Cardiac fibroblast (primary cell): ENCODE results near the gene CC2D1A.

ENCODE experiments used
- DNase-seq, 2 donors: peaks; one replicate each; pipeline versions ENCODE4 v3.0.0 to v3.0.0-alpha.2; 2010; ENCODE audit warnings: low read depth in 2 of 2
- H3K4me3 ChIP-seq, 2 donors: replicated peaks in 1 of 2; 1 replicate in 1 of 2; 2 replicates in 1 of 2; pipeline ENCODE4 v1.5.1; 2011; ENCODE audit warnings: low read depth in 2 of 2, low read length in 2 of 2, mild to moderate bottlenecking in 2 of 2, moderate library complexity in 1 of 2
- CTCF ChIP-seq: IDR thresholded peaks from one replicate; pipeline ENCODE4 v1.5.1; 2011; ENCODE audit warnings: low read depth, mild to moderate bottlenecking, low read length, inconsistent platforms

Gene CC2D1A

GRCh38 chr19:13906521-13906904, 512 bp downstream of the CC2D1A start:
- DNase-seq: peak in 1 of 2 donors; percentile 9

GRCh38 chr19:13906910-13907309, 909 bp downstream of the CC2D1A start:
- peak overlapping the region; percentile 83 to 92 for H3K4me3 ChIP-seq
- no peak for TF ChIP-seq CTCF
- no peak for DNase-seq

More at GRCh38 chr19:13906521-13906904, 512 bp downstream of the CC2D1A start:
- no peak for TF ChIP-seq CTCF
- peak overlapping the region; percentile 83 to 92 for H3K4me3 ChIP-seq

GRCh38 chr19:13908674-13909073, 2.7 kb downstream of the CC2D1A start:
- TF ChIP-seq CTCF: no peak
- no peak for DNase-seq
- H3K4me3 ChIP-seq: no peak overlapping the region

GRCh38 chr19:13909430-13909829, 3.4 kb downstream of the CC2D1A start:
- DNase-seq: no peak
- no peak for TF ChIP-seq CTCF
- H3K4me3 ChIP-seq: no peak overlapping the region

GRCh38 chr19:13913352-13913751, 7.4 kb downstream of the CC2D1A start:
- DNase-seq: no peak
- H3K4me3 ChIP-seq: no peak overlapping the region
- no peak for TF ChIP-seq CTCF

GRCh38 chr19:13914777-13915176, 8.8 kb downstream of the CC2D1A start:
- no peak for DNase-seq
- H3K4me3 ChIP-seq: no peak overlapping the region
- no peak for TF ChIP-seq CTCF

- H3K4me3 ChIP-seq: no peak overlapping the region
- TF ChIP-seq CTCF: no peak
- no peak for DNase-seq
Measured at GRCh38 chr19:13917888-13918406, 11.9 kb downstream of the CC2D1A start.
